DND-41 (cell line): Measurements from ENCODE around the gene IL1R2.

ENCODE experiments used
- ATAC-seq: fragments of 200-7000 bp; cut with Tn5 transposase; 3 replicates; pipeline ENCODE4 v1.9.1; 2021; ENCODE audit warnings: low read depth; ENCODE audit not compliant: insufficient read depth
- DNase-seq: peaks from one replicate; pipeline ENCODE4 v3.0.0-alpha.2; 2020
- H2AFZ ChIP-seq: 2 replicates; pipeline ENCODE4 v1.6.0; 2012; ENCODE audit warnings: low read depth, low read length
- H3K27ac ChIP-seq: 2 replicates; pipeline ENCODE4 v1.5.1; 2012; ENCODE audit warnings: low read length, inconsistent platforms
- H3K27me3 ChIP-seq: fragments of 200-600 bp; sonication (generic); 2 replicates; pipeline ENCODE4 v1.6.0; 2012; ENCODE audit warnings: low read length, mild to moderate bottlenecking, inconsistent platforms; ENCODE audit not compliant: insufficient read depth, poor library complexity
- H3K36me3 ChIP-seq: 2 replicates; pipeline ENCODE4 v1.5.1; 2012; ENCODE audit warnings: low read length, inconsistent platforms; ENCODE audit not compliant: insufficient read depth
- H3K4me1 ChIP-seq: 2 replicates; pipeline ENCODE4 v1.5.1; 2012; ENCODE audit warnings: mild to moderate bottlenecking, low read length; ENCODE audit not compliant: insufficient read depth
- H3K4me2 ChIP-seq: 2 replicates; pipeline ENCODE4 v1.6.0; 2012; ENCODE audit warnings: mild to moderate bottlenecking, moderate library complexity, low read length, inconsistent platforms; ENCODE audit not compliant: insufficient read depth
- H3K4me3 ChIP-seq, 2 experiments: fragments of 200-600 bp in 1 of 2; shearing (Covaris generic) in 1 of 2; 2 replicates each; pipeline ENCODE4 v1.5.1; 2012 to 2016; ENCODE audit warnings: inconsistent platforms in 2 of 2, low read length in 2 of 2, mild to moderate bottlenecking in 2 of 2, low read depth in 1 of 2, moderate library complexity in 1 of 2
- H3K79me2 ChIP-seq: 2 replicates; pipeline ENCODE4 v1.6.0; 2012; ENCODE audit warnings: low read length, inconsistent platforms; ENCODE audit not compliant: insufficient read depth
- H3K9ac ChIP-seq: 2 replicates; pipeline ENCODE4 v1.6.0; 2012; ENCODE audit warnings: low read depth, mild to moderate bottlenecking, inconsistent platforms, low read length, moderate library complexity
- H3K9me3 ChIP-seq: 2 replicates; pipeline ENCODE4 v1.5.1; 2012; ENCODE audit warnings: low read length, moderate library complexity, mild to moderate bottlenecking, inconsistent platforms; ENCODE audit not compliant: insufficient read depth, severe bottlenecking
- H4K20me1 ChIP-seq: 2 replicates; pipeline ENCODE4 v1.6.0; 2012; ENCODE audit warnings: low read length; ENCODE audit not compliant: insufficient read depth
- EZH2 ChIP-seq: IDR thresholded peaks from 3 replicates; pipeline ENCODE4 v1.6.1; 2012; ENCODE audit warnings: borderline replicate concordance, low read depth, mild to moderate bottlenecking, moderate library complexity, low read length, inconsistent platforms; ENCODE audit not compliant: severe bottlenecking
- TF ChIP-seq, protein P1 (sequence below): IDR thresholded peaks from 2 replicates; pipeline ENCODE4 v1.5.1; 2012; ENCODE audit warnings: borderline replicate concordance, low read length, moderate library complexity, mild to moderate bottlenecking; ENCODE audit not compliant: poor library complexity, severe bottlenecking; ENCODE audit errors: extremely low read depth

Gene IL1R2

DNA sequence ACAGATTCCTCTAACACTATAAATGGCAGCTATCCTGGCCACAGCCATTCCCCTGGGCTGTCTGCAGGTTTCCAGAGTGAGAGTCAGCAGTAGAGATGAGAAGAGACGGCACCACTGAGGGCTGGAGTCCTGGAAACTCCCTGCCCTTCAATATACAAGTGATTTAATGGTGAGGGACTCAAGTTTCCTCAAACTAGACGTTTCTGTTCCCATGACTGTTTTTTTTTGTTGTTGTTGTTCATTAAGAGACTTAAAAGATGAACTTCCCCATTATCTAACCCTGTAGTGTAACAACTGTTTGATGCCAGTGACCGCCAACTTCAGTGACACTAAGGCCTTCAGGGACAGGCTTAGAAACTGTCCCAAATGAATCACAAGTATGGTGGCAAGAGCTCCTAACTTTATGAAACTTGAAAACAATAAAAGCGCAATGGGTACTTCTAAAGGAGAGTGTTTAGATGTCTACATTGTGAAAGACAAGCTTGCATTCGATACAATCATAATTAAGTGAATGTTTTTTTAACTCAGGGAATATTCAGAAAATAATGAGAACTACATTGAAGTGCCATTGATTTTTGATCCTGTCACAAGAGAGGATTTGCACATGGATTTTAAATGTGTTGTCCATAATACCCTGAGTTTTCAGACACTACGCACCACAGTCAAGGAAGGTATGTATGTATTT, 34.0 kb downstream of the IL1R2 start:
- Histone ChIP-seq H3K4me3 (no peak overlapping the region), H3K79me2 (no peaks in the 10 kb centered on the region), H3K27me3 (peaks cover 14% of the 10 kb centered on the region), H3K9me3 (no peaks in the 10 kb centered on the region), H3K4me1 (no peaks in the 10 kb centered on the region), H3K4me2 (no peak overlapping the region), H4K20me1 (no peaks in the 10 kb centered on the region), H3K9ac (no peak overlapping the region), H3K27ac (no peak overlapping the region), H2AFZ (no peak overlapping the region), H3K36me3 (no peaks in the 10 kb centered on the region)
- TF ChIP-seq, protein P1, sequence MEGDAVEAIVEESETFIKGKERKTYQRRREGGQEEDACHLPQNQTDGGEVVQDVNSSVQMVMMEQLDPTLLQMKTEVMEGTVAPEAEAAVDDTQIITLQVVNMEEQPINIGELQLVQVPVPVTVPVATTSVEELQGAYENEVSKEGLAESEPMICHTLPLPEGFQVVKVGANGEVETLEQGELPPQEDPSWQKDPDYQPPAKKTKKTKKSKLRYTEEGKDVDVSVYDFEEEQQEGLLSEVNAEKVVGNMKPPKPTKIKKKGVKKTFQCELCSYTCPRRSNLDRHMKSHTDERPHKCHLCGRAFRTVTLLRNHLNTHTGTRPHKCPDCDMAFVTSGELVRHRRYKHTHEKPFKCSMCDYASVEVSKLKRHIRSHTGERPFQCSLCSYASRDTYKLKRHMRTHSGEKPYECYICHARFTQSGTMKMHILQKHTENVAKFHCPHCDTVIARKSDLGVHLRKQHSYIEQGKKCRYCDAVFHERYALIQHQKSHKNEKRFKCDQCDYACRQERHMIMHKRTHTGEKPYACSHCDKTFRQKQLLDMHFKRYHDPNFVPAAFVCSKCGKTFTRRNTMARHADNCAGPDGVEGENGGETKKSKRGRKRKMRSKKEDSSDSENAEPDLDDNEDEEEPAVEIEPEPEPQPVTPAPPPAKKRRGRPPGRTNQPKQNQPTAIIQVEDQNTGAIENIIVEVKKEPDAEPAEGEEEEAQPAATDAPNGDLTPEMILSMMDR = no peak
- no peak for TF ChIP-seq EZH2
- ATAC-seq (no peak), DNase-seq (no peak)

DNA sequence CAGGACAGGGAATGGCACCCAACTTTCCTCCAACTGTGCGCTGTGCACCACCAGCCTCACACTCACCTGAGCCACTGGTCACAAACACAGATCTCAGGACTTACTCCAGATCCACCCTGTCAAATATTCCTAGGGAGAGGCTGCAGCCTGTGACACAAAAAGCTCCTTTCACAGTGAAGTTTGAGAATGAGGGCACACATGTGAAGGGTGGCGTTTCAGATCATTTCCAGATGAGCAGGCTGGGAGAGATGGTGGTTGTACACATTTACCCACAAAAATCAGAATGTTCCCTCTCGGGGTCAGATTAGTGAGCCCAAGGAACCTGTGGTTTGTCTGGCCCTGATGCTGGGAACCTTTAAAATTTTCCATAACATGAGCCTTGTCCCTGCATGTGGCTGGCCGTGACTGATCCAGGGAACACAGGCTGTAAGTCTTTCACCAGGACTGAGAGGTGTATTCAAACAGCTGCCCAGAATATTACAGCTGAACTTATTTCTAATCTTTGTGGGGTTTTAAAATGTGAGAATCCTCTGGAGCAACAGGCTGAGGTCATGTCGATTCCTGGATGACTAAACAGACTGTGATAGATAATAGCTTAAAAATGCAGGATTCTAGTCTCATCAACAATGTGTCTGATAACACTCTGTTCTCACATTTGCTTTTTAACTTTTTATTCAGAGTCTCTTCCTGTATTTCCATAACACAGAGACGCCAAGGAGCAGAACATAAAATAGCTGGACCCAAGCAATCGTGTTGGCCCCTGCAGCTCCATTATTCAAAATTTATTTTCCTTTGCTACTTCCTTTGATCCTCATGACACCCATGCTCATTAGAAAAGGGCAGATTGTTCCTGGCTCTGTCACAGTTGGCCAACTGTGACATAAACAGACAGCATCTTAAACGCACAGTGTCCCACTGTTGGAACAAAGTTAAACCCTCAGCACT, 35.5 kb downstream of the IL1R2 start:
- DNase-seq = no peak
- no peaks in the 10 kb centered on the region for H3K36me3 ChIP-seq
- H3K4me1 ChIP-seq = no peaks in the 10 kb centered on the region
- no peak overlapping the region for H3K27ac ChIP-seq
- H3K9me3 ChIP-seq = no peaks in the 10 kb centered on the region
- TF ChIP-seq, protein P1 = no peak
- no peak for TF ChIP-seq EZH2
- ATAC-seq = no peak
- H3K9ac ChIP-seq = no peak overlapping the region
- no peak overlapping the region for H3K4me3 ChIP-seq
- no peak overlapping the region for H3K4me2 ChIP-seq
- H3K27me3 ChIP-seq = peaks cover 14% of the 10 kb centered on the region
- H3K79me2 ChIP-seq = no peaks in the 10 kb centered on the region
- H2AFZ ChIP-seq = no peak overlapping the region
- H4K20me1 ChIP-seq = no peaks in the 10 kb centered on the region

DNA sequence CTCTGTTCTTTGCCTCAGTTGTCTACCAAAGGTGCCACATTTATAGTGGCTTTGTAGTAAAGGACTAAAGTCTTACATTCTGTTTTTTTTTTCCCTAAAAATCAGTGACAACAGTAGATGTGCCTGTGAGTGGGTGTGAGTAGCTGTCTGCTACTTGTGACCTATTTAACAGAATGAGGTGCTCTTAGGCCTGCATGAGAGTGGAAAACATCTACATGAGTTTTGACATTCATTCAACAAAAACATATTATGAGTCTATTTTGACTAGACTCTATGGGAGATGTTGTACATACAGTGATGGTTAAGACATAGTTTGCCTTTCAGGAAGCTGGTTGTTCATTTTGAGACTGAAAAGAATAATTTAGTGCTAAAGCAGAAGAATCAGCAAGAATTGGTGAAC, 36.7 kb downstream of the IL1R2 start:
- Histone ChIP-seq H3K9me3 (no peaks in the 10 kb centered on the region), H3K4me1 (peaks cover 7% of the 10 kb centered on the region), H3K9ac (no peak overlapping the region), H3K27ac (no peak overlapping the region), H3K36me3 (no peaks in the 10 kb centered on the region), H3K4me3 (no peak overlapping the region), H3K27me3 (peaks cover 14% of the 10 kb centered on the region), H3K4me2 (no peak overlapping the region), H4K20me1 (no peaks in the 10 kb centered on the region), H2AFZ (no peak overlapping the region), H3K79me2 (no peaks in the 10 kb centered on the region)
- no peak for DNase-seq
- TF ChIP-seq, protein P1 = no peak
- TF ChIP-seq EZH2 = no peak
- no peak for ATAC-seq
